Measurements from ENCODE around the gene CELF5. TPM values are rescaled to one million over a fixed set of nuclear protein-coding genes. Genes with fewer than 3 reads are reported as not detected.
"Not testable (repeated sequence)": the region's sequence is repeated elsewhere in the genome, so short reads cannot be mapped to it uniquely, and the experiment has no call there.

The CELF5 gene
- total RNA-seq, 4 donors from 2014 or later, result not detected

- Histone ChIP-seq H3K36me3 (no peaks in the 10 kb centered on the region), H3K27me3 (peaks cover 32 to 58% (median 45%) of the 10 kb centered on the region in 3 donors), H3K4me1 (no peaks in the 10 kb centered on the region), H3K4me3 (no peak overlapping the region), H3K27ac (no peak overlapping the region), H3K9me3 (no peaks in the 10 kb centered on the region)
- ATAC-seq, result no peak
- intact Hi-C loops (cut with DNase I; ENCODE audit: low total_unique reads), result no loop called here
- in situ Hi-C loops (cut with MboI; ENCODE audit: low sequenced_read_pairs in 4 of 4), result no loop called here
- no peak for DNase-seq
- no peak for TF ChIP-seq POLR2A (IDR thresholded peaks at IDR 0.05)
Measured at GRCh38 chr19:3295581-3295980, 71.1 kb downstream of the CELF5 start.

- no peaks in the 10 kb centered on the region for H3K36me3 ChIP-seq
- H3K9me3 ChIP-seq, result no peaks in the 10 kb centered on the region
- DNase-seq (no peak), ATAC-seq (no peak)
- no peak overlapping the region for H3K27ac ChIP-seq
- peaks cover 32 to 54% (median 40%) of the 10 kb centered on the region in 3 donors for H3K27me3 ChIP-seq
- no peaks in the 10 kb centered on the region for H3K4me1 ChIP-seq
- intact Hi-C loops (cut with DNase I; ENCODE audit: low total_unique reads) (no loop called here), in situ Hi-C loops (cut with MboI; ENCODE audit: low sequenced_read_pairs in 4 of 4) (no loop called here)
- TF ChIP-seq CTCF (IDR thresholded peaks at IDR 0.05 in 4 of 5, conservative IDR thresholded peaks at IDR 0.05 in 1 of 5), result no peak
- TF ChIP-seq POLR2A (IDR thresholded peaks at IDR 0.05), result no peak
- H3K4me3 ChIP-seq, result no peak overlapping the region
Measured at GRCh38 chr19:3296034-3296433, 71.6 kb downstream of the CELF5 start.

GRCh38 chr19:3296446-3296845 lies 72.0 kb downstream of the CELF5 start:
- DNase-seq, result no peak
- H3K27me3 ChIP-seq, result peaks cover 29 to 52% (median 37%) of the 10 kb centered on the region in 3 donors
- no peak for ATAC-seq
- H3K27ac ChIP-seq, result no peak overlapping the region
- H3K36me3 ChIP-seq, result no peaks in the 10 kb centered on the region
- intact Hi-C loops (cut with DNase I; ENCODE audit: low total_unique reads) (no loop called here), in situ Hi-C loops (cut with MboI; ENCODE audit: low sequenced_read_pairs in 4 of 4) (no loop called here)
- H3K9me3 ChIP-seq, result no peaks in the 10 kb centered on the region
- no peaks in the 10 kb centered on the region for H3K4me1 ChIP-seq
- no peak for TF ChIP-seq CTCF (IDR thresholded peaks at IDR 0.05 in 4 of 5, conservative IDR thresholded peaks at IDR 0.05 in 1 of 5)
- no peak for TF ChIP-seq POLR2A (IDR thresholded peaks at IDR 0.05)
- H3K4me3 ChIP-seq, result no peak overlapping the region

- DNase-seq (no peak), ATAC-seq (no peak)
- Histone ChIP-seq H3K9me3 (peaks cover 0 to 4% (median 0%) of the 10 kb centered on the region in 3 donors), H3K4me3 (no peak overlapping the region), H3K4me1 (no peaks in the 10 kb centered on the region), H3K27ac (no peak overlapping the region), H3K36me3 (no peaks in the 10 kb centered on the region), H3K27me3 (peaks cover 29 to 60% (median 41%) of the 10 kb centered on the region in 3 donors)
- intact Hi-C loops (cut with DNase I; ENCODE audit: low total_unique reads) (no loop called here), in situ Hi-C loops (cut with MboI; ENCODE audit: low sequenced_read_pairs in 4 of 4) (no loop called here)
- TF ChIP-seq CTCF (IDR thresholded peaks at IDR 0.05 in 4 of 5, conservative IDR thresholded peaks at IDR 0.05 in 1 of 5) (no peak), POLR2A (IDR thresholded peaks at IDR 0.05) (no peak)
Measured at GRCh38 chr19:3298853-3299449, 74.5 kb downstream of the CELF5 start.

GRCh38 chr19:3300566-3300965 lies 76.1 kb downstream of the CELF5 start:
- not testable (repeated sequence) for DNase-seq, H3K4me1 ChIP-seq, H3K27ac ChIP-seq, H3K4me3 ChIP-seq, H3K36me3 ChIP-seq, H3K9me3 ChIP-seq, ATAC-seq
- in situ Hi-C loops (cut with MboI; ENCODE audit: low sequenced_read_pairs in 4 of 4) (loop anchor here in 3 of 4 donors (10.0 kb wide), 1 partner anchor 184 kb away; the partner anchor contains the start of genes SMIM24 (in 3 of the 3) and SMIM44 (in 3 of the 3)), intact Hi-C loops (cut with DNase I; ENCODE audit: low total_unique reads) (loop anchor here (5.0 kb wide), 1 partner anchor 317 kb away; no protein-coding TSS in a partner anchor)
- peaks cover 27 to 45% (median 36%) of the 10 kb centered on the region in 3 donors for H3K27me3 ChIP-seq

Data from gastrocnemius medialis (tissue), 4 donors.